ENCODE measurements around the gene DCDC2B.
"Not testable (repeated sequence)": the region's sequence is repeated elsewhere in the genome, so short reads cannot be mapped to it uniquely, and the experiment has no call there.

DCDC2B gene

GRCh38 chr1:32208891-32209328 lies at the start of gene DCDC2B:
Gene DCDC2B (plus strand): TSS chr1:32209089. CDS start chr1:32209094, 5 bp downstream.
- DNase-seq = no peak

- no peak for DNase-seq
These were observed 49.7 kb upstream of the DCDC2B start for GRCh38 chr1:32159189-32159588.

- no peak for DNase-seq
These were observed 45.5 kb upstream of the DCDC2B start for GRCh38 chr1:32163405-32163804.

- not testable (repeated sequence) for DNase-seq
These were observed 43.3 kb upstream of the DCDC2B start for GRCh38 chr1:32165633-32166032.

GRCh38 chr1:32170991-32171390 lies 37.9 kb upstream of the DCDC2B start:
- no peak for DNase-seq

GRCh38 chr1:32172621-32173245 lies 36.2 kb upstream of the DCDC2B start:
- peak; percentile 20 for DNase-seq

GRCh38 chr1:32178380-32179192 lies 30.3 kb upstream of the DCDC2B start:
- no peak for DNase-seq

- no peak for DNase-seq
These were observed 29.8 kb upstream of the DCDC2B start for GRCh38 chr1:32179193-32179442.

GRCh38 chr1:32179443-32180185 lies 29.3 kb upstream of the DCDC2B start, which contains the start of gene TXLNA:
Gene TXLNA (plus strand): TSS chr1:32179675. CDS start chr1:32180346, 671 bp downstream.
- peak; percentile 95 for DNase-seq

- peak; percentile 56 for DNase-seq
These were observed 28.5 kb upstream of the DCDC2B start for GRCh38 chr1:32180186-32181060.

GRCh38 chr1:32181065-32181464 lies 27.8 kb upstream of the DCDC2B start:
- DNase-seq = no peak

- no peak for DNase-seq
These were observed 27.3 kb upstream of the DCDC2B start for GRCh38 chr1:32181563-32181962.

GRCh38 chr1:32182060-32182459 lies 26.8 kb upstream of the DCDC2B start:
- DNase-seq = no peak

GRCh38 chr1:32184650-32185049 lies 24.2 kb upstream of the DCDC2B start:
- DNase-seq = no peak

GRCh38 chr1:32186077-32186476 lies 22.8 kb upstream of the DCDC2B start:
- no peak for DNase-seq

- DNase-seq = no peak
These were observed 22.4 kb upstream of the DCDC2B start for GRCh38 chr1:32186491-32186890.

GRCh38 chr1:32187850-32188249 lies 21.0 kb upstream of the DCDC2B start:
- no peak for DNase-seq

GRCh38 chr1:32192220-32192948 lies 16.5 kb upstream of the DCDC2B start:
- no peak for DNase-seq

GRCh38 chr1:32194984-32195383 lies 13.9 kb upstream of the DCDC2B start:
- no peak for DNase-seq

- DNase-seq = no peak
These were observed 13.4 kb upstream of the DCDC2B start for GRCh38 chr1:32195531-32195930.

- no peak for DNase-seq
These were observed 12.7 kb upstream of the DCDC2B start for GRCh38 chr1:32195972-32196823.
